Measurements from ENCODE around the gene VWA3A. TPM values are rescaled to one million over a fixed set of nuclear protein-coding genes. Genes with fewer than 3 reads are reported as not detected.

The VWA3A gene
- total RNA-seq, 2 experiments from 2014 or later = not detected

DNA sequence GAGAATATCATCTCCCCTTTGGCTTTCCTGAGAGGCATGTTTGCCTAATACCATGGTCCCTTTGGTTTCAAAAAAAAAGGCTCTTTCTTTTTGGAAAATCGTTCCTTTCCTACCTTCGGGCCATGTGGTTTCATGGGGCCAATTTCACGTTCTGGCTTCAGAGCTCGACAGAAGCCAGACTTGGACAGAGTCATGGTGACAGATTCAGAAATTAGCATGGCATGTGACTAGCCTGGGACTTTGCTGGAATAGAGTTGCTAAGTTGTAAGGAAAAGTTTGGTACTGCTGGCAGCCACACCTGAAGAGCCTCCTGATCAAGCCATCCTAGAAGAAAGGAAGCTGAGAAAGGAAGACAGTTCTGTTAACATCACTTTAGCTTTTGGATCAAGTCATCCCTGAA, 2.4 kb upstream of the VWA3A start:
- no TSS peak for BruUV-seq (replicated peaks)
- TF ChIP-seq EZH2phosphoT487 (IDR thresholded peaks at IDR 0.05; ENCODE audit: borderline replicate concordance, low read depth, low read length) = no peak
- TF ChIP-seq, protein P1, sequence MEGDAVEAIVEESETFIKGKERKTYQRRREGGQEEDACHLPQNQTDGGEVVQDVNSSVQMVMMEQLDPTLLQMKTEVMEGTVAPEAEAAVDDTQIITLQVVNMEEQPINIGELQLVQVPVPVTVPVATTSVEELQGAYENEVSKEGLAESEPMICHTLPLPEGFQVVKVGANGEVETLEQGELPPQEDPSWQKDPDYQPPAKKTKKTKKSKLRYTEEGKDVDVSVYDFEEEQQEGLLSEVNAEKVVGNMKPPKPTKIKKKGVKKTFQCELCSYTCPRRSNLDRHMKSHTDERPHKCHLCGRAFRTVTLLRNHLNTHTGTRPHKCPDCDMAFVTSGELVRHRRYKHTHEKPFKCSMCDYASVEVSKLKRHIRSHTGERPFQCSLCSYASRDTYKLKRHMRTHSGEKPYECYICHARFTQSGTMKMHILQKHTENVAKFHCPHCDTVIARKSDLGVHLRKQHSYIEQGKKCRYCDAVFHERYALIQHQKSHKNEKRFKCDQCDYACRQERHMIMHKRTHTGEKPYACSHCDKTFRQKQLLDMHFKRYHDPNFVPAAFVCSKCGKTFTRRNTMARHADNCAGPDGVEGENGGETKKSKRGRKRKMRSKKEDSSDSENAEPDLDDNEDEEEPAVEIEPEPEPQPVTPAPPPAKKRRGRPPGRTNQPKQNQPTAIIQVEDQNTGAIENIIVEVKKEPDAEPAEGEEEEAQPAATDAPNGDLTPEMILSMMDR (conservative IDR thresholded peaks at IDR 0.05; ENCODE audit: low read length) = no peak
- Histone ChIP-seq H3K4me1 (ENCODE audit: insufficient read depth, low read length, poor library complexity, severe bottlenecking) (no peaks in the 10 kb centered on the region), H3K9me3 (ENCODE audit: low read length) (no peaks in the 10 kb centered on the region), H3K4me2 (ENCODE audit: low read length) (no peak overlapping the region), H3K4me3 (ENCODE audit: low read depth, low read length, poor library complexity, severe bottlenecking) (no peak overlapping the region), H3K27ac (ENCODE audit: low read depth, low read length, poor library complexity, severe bottlenecking) (no peak overlapping the region), H3K9me2 (ENCODE audit: insufficient read depth, low read length) (no peaks in the 10 kb centered on the region), H4K20me1 (ENCODE audit: insufficient read depth, low read length) (no peaks in the 10 kb centered on the region), H2AFZ (ENCODE audit: low read length) (no peak overlapping the region), H3K79me2 (ENCODE audit: insufficient read depth, low read depth, low read length) (no peaks in the 10 kb centered on the region), H3K36me3 (ENCODE audit: insufficient read depth, low read length) (no peaks in the 10 kb centered on the region; the same call in 1 of the 2 replicates)
- CTCF ChIA-PET (ENCODE audit: unreplicated experiment) = no interaction called here
- intact Hi-C loops (cut with micrococcal nuclease; ENCODE audit: unreplicated experiment) = no loop called here
- no peak for DNase-seq (ENCODE audit: low spot score)
- POLR2A ChIA-PET = interaction anchor here (1.2 to 1.9 kb wide), 2 partner anchors 10 to 28 kb away, joined by 3 read pairs; no protein-coding TSS in a partner anchor

- ChIA-PET CTCF (ENCODE audit: unreplicated experiment) (no interaction called here), POLR2A (no interaction called here)
- no peaks in the 10 kb centered on the region for H3K9me3 ChIP-seq (ENCODE audit: low read length)
- no TSS peak for BruUV-seq (replicated peaks)
- intact Hi-C loops (cut with micrococcal nuclease; ENCODE audit: unreplicated experiment) = no loop called here
- no peak overlapping the region for H3K27ac ChIP-seq (ENCODE audit: low read depth, low read length, poor library complexity, severe bottlenecking)
- no peak overlapping the region for H3K4me3 ChIP-seq (ENCODE audit: low read depth, low read length, poor library complexity, severe bottlenecking)
- no peaks in the 10 kb centered on the region for H3K4me1 ChIP-seq (ENCODE audit: insufficient read depth, low read length, poor library complexity, severe bottlenecking)
- DNase-seq (ENCODE audit: low spot score) = no peak
- TF ChIP-seq, protein P1 (conservative IDR thresholded peaks at IDR 0.05; ENCODE audit: low read length) = no peak
- no peak for TF ChIP-seq EZH2phosphoT487 (IDR thresholded peaks at IDR 0.05; ENCODE audit: borderline replicate concordance, low read depth, low read length)
- H2AFZ ChIP-seq (ENCODE audit: low read length) = no peak overlapping the region
- no peaks in the 10 kb centered on the region for H3K36me3 ChIP-seq (ENCODE audit: insufficient read depth, low read length)
- no peaks in the 10 kb centered on the region for H4K20me1 ChIP-seq (ENCODE audit: insufficient read depth, low read length)
- H3K79me2 ChIP-seq (ENCODE audit: insufficient read depth, low read depth, low read length) = no peaks in the 10 kb centered on the region
- H3K9me2 ChIP-seq (ENCODE audit: insufficient read depth, low read length) = no peaks in the 10 kb centered on the region
- H3K4me2 ChIP-seq (ENCODE audit: low read length) = no peak overlapping the region
Observed at GRCh38 chr16:22091721-22092120, 620 bp upstream of the VWA3A start.

DNA sequence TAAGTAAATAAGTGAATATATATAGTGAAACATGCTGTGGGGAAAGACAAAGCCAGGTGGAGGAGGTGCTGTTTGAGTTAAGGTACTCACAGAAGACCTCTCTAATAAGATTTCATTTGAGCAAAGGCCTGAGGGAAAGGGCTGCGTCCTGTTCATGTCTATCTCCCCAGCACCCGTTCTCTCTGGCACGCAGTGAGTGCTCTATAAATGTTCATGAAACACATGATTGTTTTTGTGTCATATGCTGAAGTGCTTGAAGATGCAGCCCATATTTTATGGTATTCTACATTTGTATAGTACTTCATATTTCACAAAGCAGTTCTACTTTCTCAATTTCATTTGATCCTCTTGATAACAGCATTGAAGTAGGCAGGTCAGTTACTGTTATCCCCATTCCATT, 990 bp downstream of the VWA3A start:
- H3K79me2 ChIP-seq (ENCODE audit: insufficient read depth, low read depth, low read length) = no peaks in the 10 kb centered on the region
- no peak overlapping the region for H2AFZ ChIP-seq (ENCODE audit: low read length)
- H3K4me1 ChIP-seq (ENCODE audit: insufficient read depth, low read length, poor library complexity, severe bottlenecking) = no peaks in the 10 kb centered on the region
- intact Hi-C loops (cut with micrococcal nuclease; ENCODE audit: unreplicated experiment) = no loop called here
- no peak overlapping the region for H3K4me3 ChIP-seq (ENCODE audit: low read depth, low read length, poor library complexity, severe bottlenecking)
- no peaks in the 10 kb centered on the region for H3K9me2 ChIP-seq (ENCODE audit: insufficient read depth, low read length)
- H3K4me2 ChIP-seq (ENCODE audit: low read length) = no peak overlapping the region
- CTCF ChIA-PET (ENCODE audit: unreplicated experiment) = interaction anchor here (0.6 kb wide), 1 partner anchor 16 kb away, joined by 3 read pairs; no protein-coding TSS in a partner anchor
- no peak for TF ChIP-seq EZH2phosphoT487 (IDR thresholded peaks at IDR 0.05; ENCODE audit: borderline replicate concordance, low read depth, low read length)
- TF ChIP-seq, protein P1 (conservative IDR thresholded peaks at IDR 0.05; ENCODE audit: low read length) = no peak
- POLR2A ChIA-PET = interaction anchor here (0.7 kb wide), 1 partner anchor 8 kb away, joined by 3 read pairs; no protein-coding TSS in a partner anchor
- H3K36me3 ChIP-seq (ENCODE audit: insufficient read depth, low read length) = no peaks in the 10 kb centered on the region
- no peak for DNase-seq (ENCODE audit: low spot score)
- no peak overlapping the region for H3K27ac ChIP-seq (ENCODE audit: low read depth, low read length, poor library complexity, severe bottlenecking)
- no peaks in the 10 kb centered on the region for H4K20me1 ChIP-seq (ENCODE audit: insufficient read depth, low read length)
- H3K9me3 ChIP-seq (ENCODE audit: low read length) = no peaks in the 10 kb centered on the region
- BruUV-seq (replicated peaks) = no TSS peak
